Mesenchymal stem cell (in vitro differentiated cells and primary cell): ENCODE results near the gene TOP3A.

Experiments used
- DNase-seq: peaks from one replicate; pipeline ENCODE4 v3.0.0-alpha.2; 2013
- H2AFZ ChIP-seq: one replicate; pipeline ENCODE4 v1.6.1; 2013; ENCODE audit warnings: low read depth, mild to moderate bottlenecking, control low read depth, inconsistent platforms, low read length, moderate library complexity
- H2AK5ac ChIP-seq: 2 replicates; pipeline ENCODE4 v1.6.1; 2013; ENCODE audit warnings: low read length, moderate library complexity, mild to moderate bottlenecking, inconsistent platforms; ENCODE audit not compliant: severe bottlenecking
- H2BK120ac ChIP-seq: one replicate; pipeline ENCODE4 v1.6.1; 2013; ENCODE audit warnings: low read depth, mild to moderate bottlenecking, inconsistent platforms, low read length, moderate library complexity
- H2BK12ac ChIP-seq, 2 experiments: one replicate each; pipeline ENCODE4 v1.6.1; 2013; ENCODE audit warnings: inconsistent platforms in 2 of 2, low read length in 2 of 2, mild to moderate bottlenecking in 2 of 2, moderate library complexity in 2 of 2, control low read depth in 1 of 2
- H2BK15ac ChIP-seq: one replicate; pipeline ENCODE4 v1.6.1; 2013; ENCODE audit warnings: mild to moderate bottlenecking, low read depth, inconsistent platforms; ENCODE audit not compliant: poor library complexity, severe bottlenecking
- H2BK5ac ChIP-seq: 2 replicates; pipeline ENCODE4 v1.6.1; 2013; ENCODE audit warnings: low read depth, mild to moderate bottlenecking, low read length, control low read depth, inconsistent platforms; ENCODE audit not compliant: poor library complexity, severe bottlenecking
- H3K14ac ChIP-seq, 2 experiments: one replicate each; pipeline ENCODE4 v1.6.1; 2013; ENCODE audit warnings: inconsistent platforms in 2 of 2, low read length in 2 of 2, control low read depth in 1 of 2, mild to moderate bottlenecking in 1 of 2, moderate library complexity in 1 of 2
- H3K18ac ChIP-seq, 2 experiments: one replicate each; pipeline ENCODE4 v1.6.1; 2013; ENCODE audit warnings: inconsistent platforms in 2 of 2, low read length in 2 of 2, control low read depth in 1 of 2, low read depth in 1 of 2, mild to moderate bottlenecking in 1 of 2
- H3K23ac ChIP-seq, 2 experiments: one replicate each; pipeline ENCODE4 v1.6.1; 2013; ENCODE audit warnings: inconsistent platforms in 2 of 2, low read length in 2 of 2, mild to moderate bottlenecking in 2 of 2, moderate library complexity in 2 of 2, control low read depth in 1 of 2
- H3K27ac ChIP-seq: 2 replicates; pipeline ENCODE4 v1.5.1; 2013; ENCODE audit warnings: mild to moderate bottlenecking, moderate library complexity, low read length, control low read depth, inconsistent platforms; ENCODE audit not compliant: poor library complexity, severe bottlenecking
- H3K27me3 ChIP-seq, 2 experiments: 2 replicates each; pipeline versions ENCODE4 v1.6.1 to v1.7.0; 2013; ENCODE audit warnings: low read length in 2 of 2, mild to moderate bottlenecking in 2 of 2, moderate library complexity in 2 of 2, control low read depth in 1 of 2, inconsistent platforms in 1 of 2; ENCODE audit not compliant: control insufficient read depth in 1 of 2, insufficient read depth in 1 of 2
- H3K36me3 ChIP-seq, 2 experiments: 2 replicates each; pipeline versions ENCODE4 v1.6.1 to v1.7.0; 2013; ENCODE audit warnings: low read length in 2 of 2, control low read depth in 1 of 2, inconsistent platforms in 1 of 2, low read depth in 1 of 2, mild to moderate bottlenecking in 1 of 2; ENCODE audit not compliant: insufficient read depth in 2 of 2, control insufficient read depth in 1 of 2
- H3K4ac ChIP-seq, 2 experiments: one replicate each; pipeline ENCODE4 v1.6.1; 2013; ENCODE audit warnings: inconsistent platforms in 2 of 2, low read length in 2 of 2, mild to moderate bottlenecking in 2 of 2, moderate library complexity in 2 of 2, control low read depth in 1 of 2, low read depth in 1 of 2
- H3K4me1 ChIP-seq: 2 replicates; pipeline ENCODE4 v1.6.1; 2013; ENCODE audit warnings: low read depth, low read length, control low read depth; ENCODE audit not compliant: control insufficient read depth, insufficient read depth
- H3K4me2 ChIP-seq: 2 replicates; pipeline ENCODE4 v1.6.1; 2013; ENCODE audit warnings: low read length, mild to moderate bottlenecking, inconsistent platforms; ENCODE audit not compliant: poor library complexity, severe bottlenecking
- H3K4me3 ChIP-seq, 2 experiments: 2 replicates each; pipeline versions ENCODE4 v1.5.1 to v1.7.0; 2013; ENCODE audit warnings: low read length in 2 of 2, mild to moderate bottlenecking in 2 of 2, control low read depth in 1 of 2, low read depth in 1 of 2; ENCODE audit not compliant: insufficient read depth in 1 of 2
- H3K79me1 ChIP-seq: replicated peaks from 2 replicates; pipeline ENCODE4 v1.6.1; 2013; ENCODE audit warnings: mild to moderate bottlenecking, control low read depth, low read length, inconsistent platforms; ENCODE audit not compliant: poor library complexity, severe bottlenecking
- H3K9ac ChIP-seq: 2 replicates; pipeline ENCODE4 v1.7.0; 2013; ENCODE audit warnings: mild to moderate bottlenecking, low read length, moderate library complexity
- H3K9me3 ChIP-seq: 2 replicates; pipeline ENCODE4 v1.7.0; 2013; ENCODE audit warnings: mild to moderate bottlenecking, low read length; ENCODE audit not compliant: control insufficient read depth
- H4K8ac ChIP-seq: one replicate; pipeline ENCODE4 v1.6.1; 2013; ENCODE audit warnings: inconsistent platforms, mild to moderate bottlenecking, low read length, moderate library complexity
- H4K91ac ChIP-seq: one replicate; pipeline ENCODE4 v1.6.1; 2013; ENCODE audit warnings: mild to moderate bottlenecking, low read length, inconsistent platforms
- WGBS: methylation state at CpG from one replicate; pipeline ENCODE4 v1.1.7; 2013; ENCODE audit warnings: mixed read lengths; 5-methylcytosine and 5-hydroxymethylcytosine counted together

Gene TOP3A

DNA sequence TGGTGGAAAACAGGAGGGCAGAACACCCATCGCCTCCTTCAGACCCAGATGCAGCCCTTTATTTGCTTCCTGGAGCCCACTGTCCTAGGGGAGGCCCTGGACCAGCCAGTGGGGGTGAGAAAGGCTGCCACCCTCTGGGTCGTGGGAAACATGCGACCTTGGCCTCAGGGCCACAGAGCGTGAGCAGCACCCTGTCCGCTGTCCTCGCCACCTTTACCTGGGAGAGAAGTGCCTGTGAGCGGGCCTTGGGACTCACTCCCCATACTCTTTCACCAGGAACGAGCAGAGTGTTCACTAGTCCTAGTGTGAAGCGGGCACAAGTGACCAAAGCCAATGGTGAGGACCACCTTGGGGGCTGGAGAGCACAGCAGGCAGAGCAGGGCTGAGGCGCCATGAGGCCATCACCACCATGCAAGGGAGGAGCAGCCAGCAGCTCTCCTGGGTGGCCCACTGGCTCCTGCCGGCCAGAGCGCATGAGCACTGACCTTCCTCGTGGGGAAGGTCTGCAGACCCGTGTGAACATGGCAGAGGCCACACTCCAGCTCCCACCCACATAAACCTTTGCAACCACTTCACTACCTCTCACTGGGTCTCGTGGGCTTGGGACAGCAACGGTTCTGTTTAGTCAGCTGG, 8.8 kb upstream of the TOP3A start:
- Histone ChIP-seq H2AK5ac (no peak overlapping the region), H3K23ac (no peak overlapping the region), H4K91ac (no peak overlapping the region), H2BK5ac (no peak overlapping the region), H2BK15ac (no peak overlapping the region), H3K18ac (no peak overlapping the region), H2BK12ac (no peak overlapping the region), H3K9me3 (no peaks in the 10 kb centered on the region), H3K4me2 (no peak overlapping the region), H3K79me1 (peaks cover 51% of the 10 kb centered on the region), H2BK120ac (no peak overlapping the region), H3K4me1 (peaks cover 22% of the 10 kb centered on the region), H3K14ac (no peak overlapping the region), H3K4me3 (no peak overlapping the region), H3K36me3 (peaks cover 67 to 92% of the 10 kb centered on the region in 2 experiments), H4K8ac (no peak overlapping the region), H3K9ac (peak overlapping the region; percentile 45), H3K4ac (no peak overlapping the region), H2AFZ (no peak overlapping the region), H3K27me3 (no peaks in the 10 kb centered on the region), H3K27ac (no peak overlapping the region)
- no peak for DNase-seq
- 98% methylated on average over 16 of the region's 16 CpGs for WGBS

DNA sequence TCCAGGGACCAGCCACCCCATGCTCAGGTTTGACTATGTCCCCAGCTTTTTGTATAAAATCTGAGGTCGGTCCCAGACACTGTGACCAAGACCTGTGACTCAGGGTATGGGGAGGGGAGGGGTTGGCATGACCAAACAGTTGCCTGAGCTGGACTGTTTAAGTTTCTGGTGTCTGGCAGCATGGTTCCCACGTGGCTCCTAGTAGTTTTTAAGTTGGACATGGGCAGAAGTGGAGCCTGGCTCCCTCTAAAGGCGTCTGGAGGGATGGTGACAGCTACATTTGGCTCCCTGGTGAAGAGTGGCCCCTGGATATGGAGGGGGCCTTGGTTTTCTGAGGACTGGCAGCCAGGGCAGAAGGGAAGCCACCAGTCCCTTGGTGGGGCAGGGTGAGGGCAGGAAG, 8.2 kb upstream of the TOP3A start:
- Histone ChIP-seq H3K9ac (peak overlapping the region; percentile 45), H3K4ac (no peak overlapping the region), H3K36me3 (peaks cover 66 to 90% of the 10 kb centered on the region in 2 experiments), H3K18ac (no peak overlapping the region), H3K9me3 (no peaks in the 10 kb centered on the region), H2BK12ac (no peak overlapping the region), H4K8ac (no peak overlapping the region), H3K79me1 (peaks cover 51% of the 10 kb centered on the region), H2AFZ (no peak overlapping the region), H2BK5ac (no peak overlapping the region), H2BK15ac (no peak overlapping the region), H3K14ac (no peak overlapping the region), H2BK120ac (no peak overlapping the region), H3K27ac (no peak overlapping the region), H3K23ac (no peak overlapping the region), H3K4me2 (no peak overlapping the region), H2AK5ac (no peak overlapping the region), H3K27me3 (no peaks in the 10 kb centered on the region), H4K91ac (no peak overlapping the region), H3K4me1 (peaks cover 24% of the 10 kb centered on the region), H3K4me3 (no peak overlapping the region)
- no peak for DNase-seq
- 73% methylated on average over 3 of the region's 3 CpGs for WGBS

DNA sequence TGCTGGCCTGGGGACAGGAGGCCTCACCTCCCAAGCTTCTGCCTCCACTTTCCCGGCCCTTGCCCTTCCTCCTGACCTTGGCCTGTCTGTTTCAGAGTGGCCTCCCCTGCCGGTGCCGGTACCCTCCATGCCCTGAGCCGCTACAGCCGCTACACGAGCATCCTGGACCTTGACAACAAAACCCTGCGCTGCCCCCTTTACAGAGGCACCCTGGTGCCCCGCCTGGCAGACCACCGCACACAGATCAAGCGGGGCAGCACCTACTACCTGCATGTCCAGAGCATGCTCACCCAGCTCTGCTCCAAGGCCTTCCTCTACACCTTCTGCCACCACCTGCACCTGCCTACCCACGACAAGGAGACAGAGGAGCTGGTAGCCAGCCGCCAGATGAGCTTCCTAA, 7.7 kb upstream of the TOP3A start:
- WGBS, result 98% methylated on average over 12 of the region's 12 CpGs
- Histone ChIP-seq H3K4me1 (peaks cover 29% of the 10 kb centered on the region), H3K9ac (no peak overlapping the region), H3K18ac (no peak overlapping the region), H3K79me1 (peaks cover 55% of the 10 kb centered on the region), H3K27ac (no peak overlapping the region), H3K23ac (no peak overlapping the region), H2BK5ac (no peak overlapping the region), H4K91ac (no peak overlapping the region), H2AK5ac (no peak overlapping the region), H2BK120ac (no peak overlapping the region), H4K8ac (no peak overlapping the region), H3K4me2 (no peak overlapping the region), H2AFZ (no peak overlapping the region), H3K36me3 (peaks cover 69 to 90% of the 10 kb centered on the region in 2 experiments), H3K27me3 (no peaks in the 10 kb centered on the region), H3K9me3 (no peaks in the 10 kb centered on the region), H2BK12ac (no peak overlapping the region), H2BK15ac (no peak overlapping the region), H3K4me3 (no peak overlapping the region), H3K4ac (no peak overlapping the region), H3K14ac (no peak overlapping the region)
- no peak for DNase-seq

DNA sequence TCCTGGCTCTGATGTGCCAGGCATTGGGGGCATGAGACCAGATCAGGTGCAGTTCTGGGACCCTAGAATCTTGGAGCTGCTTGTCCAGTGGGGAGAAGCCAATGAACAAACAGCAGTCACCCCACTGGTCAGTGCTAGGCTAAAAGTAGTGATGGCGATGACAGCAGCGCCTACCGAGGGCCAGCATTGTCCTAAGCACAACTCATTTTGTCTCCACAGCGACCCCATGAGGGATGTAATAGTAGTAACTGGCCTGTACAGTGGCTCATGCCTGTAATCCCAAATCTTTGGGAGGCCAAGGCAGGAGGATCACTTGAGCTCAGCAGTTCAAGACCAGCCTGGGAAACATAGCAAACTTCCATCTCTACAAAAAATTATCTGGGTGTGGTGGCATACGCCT, 6.5 kb upstream of the TOP3A start:
- H2AK5ac ChIP-seq, result no peak overlapping the region
- no peak overlapping the region for H4K8ac ChIP-seq
- H2BK12ac ChIP-seq, result no peak overlapping the region
- no peak overlapping the region for H3K23ac ChIP-seq
- H3K14ac ChIP-seq, result no peak overlapping the region
- no peak overlapping the region for H4K91ac ChIP-seq
- no peak overlapping the region for H3K4ac ChIP-seq
- H3K18ac ChIP-seq, result no peak overlapping the region
- peak overlapping the region; percentile 57 for H3K9ac ChIP-seq
- H3K27me3 ChIP-seq, result no peaks in the 10 kb centered on the region
- no peak overlapping the region for H2AFZ ChIP-seq
- WGBS, result 74% methylated on average over 5 of the region's 5 CpGs
- no peak overlapping the region for H2BK15ac ChIP-seq
- H3K4me2 ChIP-seq, result no peak overlapping the region
- H3K36me3 ChIP-seq, result peaks cover 70 to 91% of the 10 kb centered on the region in 2 experiments
- H2BK5ac ChIP-seq, result no peak overlapping the region
- peak; percentile 24 for DNase-seq
- no peak overlapping the region for H3K4me3 ChIP-seq
- no peaks in the 10 kb centered on the region for H3K9me3 ChIP-seq
- H2BK120ac ChIP-seq, result no peak overlapping the region
- no peak overlapping the region for H3K27ac ChIP-seq
- H3K79me1 ChIP-seq, result peaks cover 56% of the 10 kb centered on the region
- H3K4me1 ChIP-seq, result peaks cover 33% of the 10 kb centered on the region
